Type B pancreatic cell (in vitro differentiated cells): ENCODE data around the gene RABL6. TPM values are rescaled to one million over a fixed set of nuclear protein-coding genes. Genes with fewer than 3 reads are reported as not detected.
A peak's percentile ranks its signal among the peaks of the same experiment; 100 is the strongest.
"Not testable (repeated sequence)": the region's sequence is repeated elsewhere in the genome, so short reads cannot be mapped to it uniquely, and the experiment has no call there.

Experiments
- DNase-seq: peaks from one replicate; pipeline ENCODE4 v3.0.0; 2021; ENCODE audit warnings: mixed read lengths; ENCODE audit not compliant: unreplicated experiment; ENCODE audit errors: extremely low spot score
- H3K27ac Mint-ChIP-seq: 2 replicates; pipeline ENCODE4 v1.8.0; 2021; ENCODE audit warnings: mild to moderate bottlenecking, mixed read lengths
- H3K27me3 Mint-ChIP-seq: 2 replicates; pipeline ENCODE4 v1.8.0; 2021; ENCODE audit warnings: mixed read lengths
- H3K36me3 Mint-ChIP-seq: 2 replicates; pipeline ENCODE4 v1.8.0; 2021; ENCODE audit warnings: mixed read lengths
- H3K4me1 Mint-ChIP-seq: one replicate; pipeline ENCODE4 v1.8.0; 2021; ENCODE audit warnings: mixed read lengths; ENCODE audit not compliant: unreplicated experiment
- H3K4me3 Mint-ChIP-seq: 2 replicates; pipeline ENCODE4 v1.8.0; 2021; ENCODE audit warnings: mild to moderate bottlenecking, mixed read lengths
- H3K9me3 Mint-ChIP-seq: 2 replicates; pipeline ENCODE4 v1.8.0; 2021; ENCODE audit warnings: mixed read lengths
- total RNA-seq: library from RNA; stranded (reverse); gene quantifications from 2 replicates; pipeline ENCODE4 v1.2.1, GENCODE V29; 2021; ENCODE audit warnings: low replicate concordance
- TF ChIP-seq, protein P1 (sequence below): fragments of 200-600 bp; sonication (generic); conservative IDR thresholded peaks from 2 replicates; pipeline ENCODE4 v1.5.0; 2021; ENCODE audit warnings: antibody characterized with exemption, mild to moderate bottlenecking

Gene RABL6
- total RNA-seq, 1 donor from 2014 or later, result 112 TPM

DNA sequence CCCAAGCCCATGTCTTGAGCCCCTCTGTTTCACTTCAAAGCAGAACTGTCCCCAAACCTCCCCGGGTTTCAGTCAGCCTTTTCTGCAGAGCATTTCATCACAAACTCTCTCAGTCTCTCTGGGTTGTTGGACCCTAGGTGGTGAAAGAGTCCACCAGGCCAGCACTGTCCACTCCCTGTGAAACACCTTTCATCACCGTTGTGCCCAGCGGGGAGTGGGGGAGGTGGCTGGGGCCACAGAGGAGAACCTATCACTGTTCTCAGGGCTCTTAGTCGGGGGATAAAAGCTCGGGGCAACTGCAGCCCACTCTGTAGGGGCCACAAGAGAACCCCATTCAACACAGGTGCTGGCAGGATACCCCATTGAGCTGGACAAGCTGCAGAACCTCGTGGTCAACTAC lies 5.4 kb upstream of the RABL6 start:
- H3K4me1 Mint-ChIP-seq, result peaks cover 4% of the 10 kb centered on the region
- peaks cover 8% of the 10 kb centered on the region for H3K27me3 Mint-ChIP-seq

DNA sequence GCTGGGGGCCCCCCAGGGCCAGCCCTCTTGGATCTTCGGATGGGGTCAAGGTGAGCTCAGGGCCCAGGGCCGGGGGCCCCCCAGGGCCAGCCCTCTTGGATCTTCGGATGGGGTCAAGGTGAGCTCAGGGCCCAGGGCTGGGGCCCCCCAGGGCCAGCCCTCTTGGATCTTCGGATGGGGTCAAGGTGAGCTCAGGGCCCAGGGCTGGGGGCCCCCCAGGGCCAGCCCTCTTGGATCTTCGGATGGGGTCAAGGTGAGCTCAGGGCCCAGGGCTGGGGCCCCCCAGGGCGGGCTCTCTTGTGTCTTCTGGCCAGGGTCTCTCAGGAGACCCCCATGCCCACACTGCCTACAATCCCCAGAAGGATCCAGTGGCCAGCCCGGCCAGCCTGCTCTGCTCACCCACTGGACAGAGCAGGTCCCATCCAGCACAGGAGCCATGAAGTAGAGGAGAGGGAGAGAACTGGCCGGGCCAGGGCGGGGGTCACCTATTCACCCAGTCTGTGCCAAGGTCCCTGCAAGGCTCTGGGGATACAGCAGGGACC lies 4.7 kb upstream of the RABL6 start:
- H3K9me3 Mint-ChIP-seq, H3K4me1 Mint-ChIP-seq, H3K4me3 Mint-ChIP-seq, H3K27ac Mint-ChIP-seq, DNase-seq, H3K36me3 Mint-ChIP-seq, H3K27me3 Mint-ChIP-seq: not testable (repeated sequence)

More for the DNA sequence above, 5.4 kb upstream of the RABL6 start:
- no peak for DNase-seq
- Mint-ChIP-seq H3K36me3 (no peaks in the 10 kb centered on the region), H3K9me3 (no peaks in the 10 kb centered on the region), H3K4me3 (no peak overlapping the region), H3K27ac (no peak overlapping the region)
- TF ChIP-seq, protein P1, sequence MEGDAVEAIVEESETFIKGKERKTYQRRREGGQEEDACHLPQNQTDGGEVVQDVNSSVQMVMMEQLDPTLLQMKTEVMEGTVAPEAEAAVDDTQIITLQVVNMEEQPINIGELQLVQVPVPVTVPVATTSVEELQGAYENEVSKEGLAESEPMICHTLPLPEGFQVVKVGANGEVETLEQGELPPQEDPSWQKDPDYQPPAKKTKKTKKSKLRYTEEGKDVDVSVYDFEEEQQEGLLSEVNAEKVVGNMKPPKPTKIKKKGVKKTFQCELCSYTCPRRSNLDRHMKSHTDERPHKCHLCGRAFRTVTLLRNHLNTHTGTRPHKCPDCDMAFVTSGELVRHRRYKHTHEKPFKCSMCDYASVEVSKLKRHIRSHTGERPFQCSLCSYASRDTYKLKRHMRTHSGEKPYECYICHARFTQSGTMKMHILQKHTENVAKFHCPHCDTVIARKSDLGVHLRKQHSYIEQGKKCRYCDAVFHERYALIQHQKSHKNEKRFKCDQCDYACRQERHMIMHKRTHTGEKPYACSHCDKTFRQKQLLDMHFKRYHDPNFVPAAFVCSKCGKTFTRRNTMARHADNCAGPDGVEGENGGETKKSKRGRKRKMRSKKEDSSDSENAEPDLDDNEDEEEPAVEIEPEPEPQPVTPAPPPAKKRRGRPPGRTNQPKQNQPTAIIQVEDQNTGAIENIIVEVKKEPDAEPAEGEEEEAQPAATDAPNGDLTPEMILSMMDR, result no peak

DNA sequence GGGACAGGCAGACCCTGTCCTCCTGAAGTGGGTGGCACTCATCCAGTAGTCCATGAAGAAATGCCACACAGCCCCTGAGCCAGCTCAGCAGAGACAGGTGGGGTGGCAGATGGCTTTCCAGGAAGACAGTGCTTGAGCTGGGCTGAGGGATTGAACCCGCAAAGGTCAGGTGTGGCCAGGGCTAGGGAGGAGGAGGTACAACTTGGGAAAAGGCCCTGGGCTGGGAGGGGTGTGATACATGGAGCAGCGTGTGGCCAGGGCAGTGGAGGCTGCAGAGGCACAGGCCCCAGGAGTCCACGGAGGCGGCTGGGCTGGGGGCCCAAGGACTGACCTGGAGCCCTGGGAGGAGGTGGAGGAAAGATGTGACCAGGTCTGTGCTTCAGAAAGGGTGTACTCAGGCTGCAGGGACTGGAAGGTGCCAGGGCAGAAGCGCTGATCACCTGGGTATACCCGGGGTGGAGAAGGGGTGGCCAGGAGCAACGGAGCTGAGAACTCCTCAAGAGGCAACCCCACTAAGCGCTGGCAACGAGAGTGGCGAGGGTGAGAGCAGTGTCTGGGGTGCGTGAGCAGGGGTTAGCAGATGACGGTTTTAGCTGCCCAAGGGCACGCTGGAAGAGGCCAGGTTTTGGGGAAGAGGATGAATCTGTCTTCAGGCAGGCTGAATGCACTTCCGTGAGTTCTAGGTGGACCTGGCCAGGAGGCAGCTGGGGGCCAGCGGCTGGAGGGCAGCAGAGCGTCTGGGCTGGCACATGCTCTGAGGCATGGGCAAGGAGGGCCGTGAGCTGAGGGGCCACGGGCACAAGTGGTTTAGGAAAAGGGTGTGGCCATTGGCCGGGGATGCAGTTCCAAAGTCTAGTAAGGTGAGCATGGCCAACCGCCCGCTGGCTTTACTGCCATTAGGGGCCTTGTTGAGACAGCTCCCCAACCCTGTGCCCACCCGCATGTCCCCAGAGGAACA lies 3.9 kb upstream of the RABL6 start:
- no peaks in the 10 kb centered on the region for H3K36me3 Mint-ChIP-seq
- H3K9me3 Mint-ChIP-seq, result no peaks in the 10 kb centered on the region
- TF ChIP-seq, protein P1, result no peak
- H3K27ac Mint-ChIP-seq, result no peak overlapping the region
- H3K27me3 Mint-ChIP-seq, result peaks cover 8% of the 10 kb centered on the region
- peak overlapping the region; percentile 69 for H3K4me3 Mint-ChIP-seq
- H3K4me1 Mint-ChIP-seq, result peaks cover 3% of the 10 kb centered on the region
- DNase-seq, result no peak

DNA sequence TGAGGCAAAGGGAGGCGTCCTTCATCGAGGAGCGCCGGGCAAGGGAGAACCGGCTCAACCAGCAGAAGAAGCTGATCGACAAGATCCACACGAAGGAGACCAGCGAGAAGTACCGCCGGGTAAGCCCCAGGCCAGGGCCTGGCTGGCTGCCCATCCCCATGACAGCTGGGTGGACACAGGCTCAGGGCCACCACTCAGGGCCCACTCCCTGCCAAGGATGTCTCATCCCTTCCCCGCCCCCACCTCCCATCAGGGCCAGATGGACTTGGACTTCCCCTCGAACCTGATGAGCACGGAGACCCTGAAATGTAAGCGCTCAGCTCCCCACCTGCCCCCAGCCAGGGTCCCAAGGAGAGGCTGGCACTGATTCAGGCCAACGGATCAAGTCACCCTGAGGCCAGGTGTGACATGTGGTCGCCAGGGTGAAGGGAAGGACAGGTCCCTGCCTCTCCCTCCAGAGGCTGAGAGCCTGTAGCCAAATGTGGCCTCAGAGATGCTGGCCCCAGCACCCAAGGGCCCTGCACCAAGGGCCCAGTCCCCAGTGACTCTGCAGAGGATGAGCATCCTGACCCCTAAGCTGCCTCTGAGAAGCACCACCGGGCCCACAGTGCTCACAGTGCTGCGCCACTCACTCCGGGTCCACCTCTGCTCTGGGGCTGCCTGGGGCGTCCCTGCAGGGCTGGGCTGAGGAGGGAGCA lies 3.1 kb upstream of the RABL6 start:
- Mint-ChIP-seq H3K9me3 (no peaks in the 10 kb centered on the region), H3K27ac (no peak overlapping the region), H3K36me3 (peaks cover 1% of the 10 kb centered on the region), H3K27me3 (peaks cover 8% of the 10 kb centered on the region), H3K4me1 (peaks cover 5% of the 10 kb centered on the region), H3K4me3 (peak overlapping the region; percentile 68)
- no peak for DNase-seq
- TF ChIP-seq, protein P1, result no peak

DNA sequence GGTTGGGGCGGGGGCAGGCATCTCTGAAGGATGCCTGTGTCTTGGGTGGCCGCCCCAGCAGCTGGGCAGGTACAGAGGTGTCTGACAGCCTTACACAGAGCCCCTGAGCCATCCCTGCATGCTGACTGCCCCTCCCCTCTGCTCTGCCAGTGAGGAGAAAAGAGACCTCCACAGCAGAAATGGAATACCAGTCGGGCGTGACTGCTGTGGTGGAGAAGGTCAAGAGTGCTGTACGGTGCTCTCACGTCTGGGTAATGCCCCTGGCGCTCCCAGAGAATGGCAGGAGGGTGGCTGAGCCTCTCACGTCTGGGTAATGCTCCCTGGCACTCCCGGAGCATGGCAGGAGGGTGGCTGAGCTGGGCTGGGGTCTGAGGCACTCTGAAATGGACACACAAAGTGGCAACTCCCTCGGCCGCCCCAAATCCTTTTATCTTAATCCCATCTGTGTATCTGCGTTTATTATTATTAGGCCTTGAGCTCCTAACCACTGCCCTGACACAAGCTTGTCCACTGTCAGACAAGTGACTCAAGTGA lies 2.5 kb upstream of the RABL6 start:
- no peak overlapping the region for H3K27ac Mint-ChIP-seq
- TF ChIP-seq, protein P1, result no peak
- peak overlapping the region; percentile 56 for H3K4me3 Mint-ChIP-seq
- no peaks in the 10 kb centered on the region for H3K9me3 Mint-ChIP-seq
- peaks cover 11% of the 10 kb centered on the region for H3K4me1 Mint-ChIP-seq
- peaks cover 7% of the 10 kb centered on the region for H3K36me3 Mint-ChIP-seq
- no peak for DNase-seq
- H3K27me3 Mint-ChIP-seq, result peaks cover 8% of the 10 kb centered on the region
